ENCODE data around the gene ZFP36L1. TPM values are rescaled to one million over a fixed set of nuclear protein-coding genes. Genes with fewer than 3 reads are reported as not detected.

ZFP36L1 gene
- total RNA-seq, 1 donor from 2014 or later: 884 TPM

GRCh38 chr14:68749487-68750475 is 43.1 kb downstream of the ZFP36L1 start:
- H3K4me1 Mint-ChIP-seq: no peaks in the 10 kb centered on the region
- ChIA-PET POLR2A (interaction anchor here (0.6 to 0.9 kb wide), 2 partner anchors 67 kb away, joined by 3 to 8 read pairs; no protein-coding TSS in a partner anchor), CTCF (no interaction called here)
- no peak overlapping the region for H3K4me3 Mint-ChIP-seq
- DNase-seq: no peak
- no peaks in the 10 kb centered on the region for H3K9me3 Mint-ChIP-seq
- H3K27ac Mint-ChIP-seq: no peak overlapping the region
- no peaks in the 10 kb centered on the region for H3K27me3 Mint-ChIP-seq
- intact Hi-C loops (cut with micrococcal nuclease): no loop called here
- H3K36me3 Mint-ChIP-seq (ENCODE audit: low read depth): no peaks in the 10 kb centered on the region
- TF ChIP-seq CTCF (IDR thresholded peaks at IDR 0.05): no peak
- no peak for ATAC-seq (ENCODE audit: low read depth)

GRCh38 chr14:68748691-68749090 is 44.2 kb downstream of the ZFP36L1 start:
- DNase-seq (no peak), ATAC-seq (ENCODE audit: low read depth) (no peak)
- no peak overlapping the region for H3K4me3 Mint-ChIP-seq
- H3K27me3 Mint-ChIP-seq: no peaks in the 10 kb centered on the region
- H3K27ac Mint-ChIP-seq: no peak overlapping the region
- H3K9me3 Mint-ChIP-seq: no peaks in the 10 kb centered on the region
- H3K4me1 Mint-ChIP-seq: peaks cover 3% of the 10 kb centered on the region
- TF ChIP-seq CTCF (IDR thresholded peaks at IDR 0.05): no peak
- POLR2A ChIA-PET: interaction anchor here (0.5 kb wide), 1 partner anchor 44 kb away, joined by 4 read pairs; the partner anchor contains the start of gene ZFP36L1
- CTCF ChIA-PET: no interaction called here
- intact Hi-C loops (cut with micrococcal nuclease): no loop called here
- H3K36me3 Mint-ChIP-seq (ENCODE audit: low read depth): no peaks in the 10 kb centered on the region

GRCh38 chr14:68748260-68748659 is 44.6 kb downstream of the ZFP36L1 start:
- DNase-seq (no peak), ATAC-seq (ENCODE audit: low read depth) (no peak)
- intact Hi-C loops (cut with micrococcal nuclease): no loop called here
- Mint-ChIP-seq H3K27ac (no peak overlapping the region), H3K9me3 (no peaks in the 10 kb centered on the region), H3K4me1 (peaks cover 7% of the 10 kb centered on the region), H3K27me3 (no peaks in the 10 kb centered on the region), H3K36me3 (ENCODE audit: low read depth) (no peaks in the 10 kb centered on the region), H3K4me3 (no peak overlapping the region)
- TF ChIP-seq CTCF (IDR thresholded peaks at IDR 0.05): no peak
- ChIA-PET CTCF (no interaction called here), POLR2A (no interaction called here)

GRCh38 chr14:68747393-68747792 is 45.5 kb downstream of the ZFP36L1 start:
- H3K4me3 Mint-ChIP-seq: no peak overlapping the region
- ChIA-PET CTCF (no interaction called here), POLR2A (no interaction called here)
- peaks cover 15% of the 10 kb centered on the region for H3K4me1 Mint-ChIP-seq
- H3K36me3 Mint-ChIP-seq (ENCODE audit: low read depth): no peaks in the 10 kb centered on the region
- no peaks in the 10 kb centered on the region for H3K9me3 Mint-ChIP-seq
- DNase-seq (no peak), ATAC-seq (ENCODE audit: low read depth) (no peak)
- H3K27me3 Mint-ChIP-seq: no peaks in the 10 kb centered on the region
- intact Hi-C loops (cut with micrococcal nuclease): no loop called here
- TF ChIP-seq CTCF (IDR thresholded peaks at IDR 0.05): no peak
- no peak overlapping the region for H3K27ac Mint-ChIP-seq

- intact Hi-C loops (cut with micrococcal nuclease): loop anchor here (5.0 kb wide), 2 partner anchors 247 to 497 kb away; no protein-coding TSS in a partner anchor
- peaks cover 41% of the 10 kb centered on the region for H3K4me1 Mint-ChIP-seq
- H3K9me3 Mint-ChIP-seq: no peaks in the 10 kb centered on the region
- no peaks in the 10 kb centered on the region for H3K27me3 Mint-ChIP-seq
- H3K36me3 Mint-ChIP-seq (ENCODE audit: low read depth): no peaks in the 10 kb centered on the region
- TF ChIP-seq CTCF (IDR thresholded peaks at IDR 0.05): no peak
- no peak overlapping the region for H3K4me3 Mint-ChIP-seq
- ChIA-PET CTCF (interaction anchor here (0.7 to 1.2 kb wide), 2 partner anchors 9 to 29 kb away, joined by 3 read pairs; no protein-coding TSS in a partner anchor), POLR2A (interaction anchor here (1.0 kb wide), 1 partner anchor 35 kb away, joined by 4 read pairs; no protein-coding TSS in a partner anchor)
- no peak overlapping the region for H3K27ac Mint-ChIP-seq
- DNase-seq: no peak
- ATAC-seq (ENCODE audit: low read depth): no peak
Observed at GRCh38 chr14:68744613-68745012, 48.3 kb downstream of the ZFP36L1 start.
